Gastroesophageal sphincter (tissue), 3 donors: Measurements from ENCODE around the gene COBLL1.

Source experiments
- CTCF ChIP-seq, 4 experiments: fragments of 200-600 bp in 2 of 4; fragments of 450-650 bp in 2 of 4; sonication (generic) in 1 of 4; IDR thresholded peaks; one replicate each; pipeline ENCODE4 v1.5.1; 2017 to 2019; ENCODE audit warnings: antibody characterized with exemption in 4 of 4, mild to moderate bottlenecking in 2 of 4, moderate library complexity in 2 of 4
- POLR2A ChIP-seq, 2 donors: fragments of 450-650 bp; IDR thresholded peaks; one replicate each; pipeline ENCODE4 v1.6.1; 2017; ENCODE audit warnings: antibody characterized with exemption in 2 of 2, mild to moderate bottlenecking in 2 of 2, moderate library complexity in 1 of 2

GRCh38 chr2:164824872-164825271 lies 16.8 kb downstream of the COBLL1 start:
- no peak for TF ChIP-seq CTCF (IDR thresholded peaks at IDR 0.05)
- no peak for TF ChIP-seq POLR2A (IDR thresholded peaks at IDR 0.05)
